ENCODE results near the gene POU6F2.

The POU6F2 gene

DNA sequence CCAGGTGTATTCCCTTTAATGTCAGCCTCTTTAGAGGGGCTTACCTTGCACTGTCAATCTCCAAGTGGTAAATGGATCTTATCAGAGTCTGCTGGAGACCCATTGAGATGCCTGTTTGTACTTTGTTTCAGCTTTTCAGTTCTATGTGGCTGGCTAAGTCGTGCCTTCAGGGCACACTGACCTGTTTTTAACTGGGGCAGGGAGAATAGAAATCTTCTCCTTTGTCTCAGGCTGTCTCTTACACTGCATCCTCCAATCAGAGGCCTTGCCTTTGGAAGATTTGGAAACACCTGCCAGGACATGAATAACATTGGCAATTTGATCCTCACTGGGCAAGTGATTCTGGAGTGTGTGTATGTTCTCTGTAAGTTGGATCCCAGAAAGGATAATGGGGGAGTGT lies 65.0 kb downstream of the POU6F2 start:
- Histone ChIP-seq H2BK120ac (ENCODE audit: low read depth, low read length) (no peak overlapping the region), H2AK5ac (ENCODE audit: low read length) (no peak overlapping the region), H3K79me1 (ENCODE audit: low read length) (no peaks in the 10 kb centered on the region), H4K5ac (ENCODE audit: low read length) (no peak overlapping the region), H3K79me2 (ENCODE audit: control insufficient read depth, insufficient read depth, low read length) (no peaks in the 10 kb centered on the region), H3K23ac (ENCODE audit: low read length) (no peak overlapping the region), H2BK5ac (ENCODE audit: low read length) (no peak overlapping the region), H3K56ac (ENCODE audit: low read length) (no peak overlapping the region), H3K4ac (ENCODE audit: low read depth, low read length) (no peak overlapping the region), H3K18ac (ENCODE audit: low read length) (no peak overlapping the region), H3K27me3 (ENCODE audit: insufficient read depth, low read length, poor library complexity) (no peaks in the 10 kb centered on the region), H4K8ac (ENCODE audit: low read depth, low read length) (no peak overlapping the region), H2BK15ac (replicated peaks; ENCODE audit: low read depth) (no peak overlapping the region), H3K9ac (ENCODE audit: low read length) (no peak overlapping the region), H3K36me3 (ENCODE audit: control insufficient read depth, insufficient read depth, low read length) (no peaks in the 10 kb centered on the region), H3K4me1 (ENCODE audit: control insufficient read depth, low read depth, low read length) (no peaks in the 10 kb centered on the region), H3K4me2 (ENCODE audit: low read length) (no peak overlapping the region), H3K4me3 (ENCODE audit: low read length) (no peak overlapping the region), H3K27ac (ENCODE audit: low read depth, low read length) (no peak overlapping the region)
- WGBS (ENCODE audit: extremely low coverage, insufficient coverage, low lambda C conversion rate) = no CpG with 5 or more reads among the region's 1 CpG
- no peak for DNase-seq

DNA sequence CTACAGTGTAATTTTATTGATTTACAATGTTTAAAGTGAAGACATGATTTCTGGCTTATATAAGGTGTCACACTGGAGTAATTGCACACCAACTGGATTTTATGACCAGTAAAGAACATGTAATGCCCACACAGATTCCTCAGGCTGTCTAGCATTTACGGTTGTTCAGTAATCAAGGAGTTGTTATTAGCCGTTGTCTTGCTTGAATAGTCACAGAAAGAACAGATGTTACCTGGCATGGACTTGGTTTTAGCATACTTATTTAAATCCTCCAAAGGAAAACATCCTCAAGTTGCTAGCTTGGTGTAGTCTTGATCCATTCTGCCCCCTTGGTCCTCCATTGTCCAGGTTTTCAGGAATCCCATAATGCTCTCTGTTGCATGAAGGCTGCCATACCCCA lies 65.8 kb downstream of the POU6F2 start:
- Histone ChIP-seq H2BK120ac (ENCODE audit: low read depth, low read length) (no peak overlapping the region), H3K79me2 (ENCODE audit: control insufficient read depth, insufficient read depth, low read length) (no peaks in the 10 kb centered on the region), H3K27ac (ENCODE audit: low read depth, low read length) (no peak overlapping the region), H3K4me3 (ENCODE audit: low read length) (no peak overlapping the region), H3K36me3 (ENCODE audit: control insufficient read depth, insufficient read depth, low read length) (no peaks in the 10 kb centered on the region), H3K4me1 (ENCODE audit: control insufficient read depth, low read depth, low read length) (no peaks in the 10 kb centered on the region), H3K9ac (ENCODE audit: low read length) (no peak overlapping the region), H3K79me1 (ENCODE audit: low read length) (no peaks in the 10 kb centered on the region), H3K23ac (ENCODE audit: low read length) (no peak overlapping the region), H2AK5ac (ENCODE audit: low read length) (no peak overlapping the region), H3K4ac (ENCODE audit: low read depth, low read length) (no peak overlapping the region), H2BK5ac (ENCODE audit: low read length) (no peak overlapping the region), H4K8ac (ENCODE audit: low read depth, low read length) (no peak overlapping the region), H2BK15ac (replicated peaks; ENCODE audit: low read depth) (no peak overlapping the region), H3K56ac (ENCODE audit: low read length) (no peak overlapping the region), H3K27me3 (ENCODE audit: insufficient read depth, low read length, poor library complexity) (no peaks in the 10 kb centered on the region), H3K4me2 (ENCODE audit: low read length) (no peak overlapping the region), H4K5ac (ENCODE audit: low read length) (no peak overlapping the region), H3K18ac (ENCODE audit: low read length) (no peak overlapping the region)
- no peak for DNase-seq
- no CpG with 5 or more reads among the region's 2 CpGs for WGBS (ENCODE audit: extremely low coverage, insufficient coverage, low lambda C conversion rate)

DNA sequence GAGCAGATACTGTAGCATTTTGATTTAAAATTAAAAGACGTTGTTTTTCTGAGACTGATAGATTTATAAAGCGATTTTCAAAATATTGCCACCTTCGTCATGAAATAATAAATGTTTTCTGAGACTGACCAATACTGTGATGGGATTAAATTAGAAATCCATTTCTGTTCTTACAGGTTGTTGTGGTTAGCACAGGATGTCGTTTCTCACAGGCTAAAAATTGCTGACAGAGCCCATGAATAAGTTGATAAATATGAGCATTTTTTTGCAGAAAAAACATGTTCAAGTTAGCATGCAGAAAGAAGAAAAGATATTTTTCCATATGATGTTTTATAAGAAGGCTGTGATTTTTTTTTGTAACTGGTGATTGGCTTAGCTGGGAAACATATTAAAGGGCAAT lies 66.8 kb downstream of the POU6F2 start:
- Histone ChIP-seq H4K5ac (ENCODE audit: low read length) (no peak overlapping the region), H3K4me3 (ENCODE audit: low read length) (no peak overlapping the region), H3K79me2 (ENCODE audit: control insufficient read depth, insufficient read depth, low read length) (no peaks in the 10 kb centered on the region), H2BK5ac (ENCODE audit: low read length) (no peak overlapping the region), H3K4ac (ENCODE audit: low read depth, low read length) (no peak overlapping the region), H3K56ac (ENCODE audit: low read length) (no peak overlapping the region), H2BK15ac (replicated peaks; ENCODE audit: low read depth) (no peak overlapping the region), H3K27me3 (ENCODE audit: insufficient read depth, low read length, poor library complexity) (no peaks in the 10 kb centered on the region), H3K36me3 (ENCODE audit: control insufficient read depth, insufficient read depth, low read length) (no peaks in the 10 kb centered on the region), H2AK5ac (ENCODE audit: low read length) (no peak overlapping the region), H3K23ac (ENCODE audit: low read length) (no peak overlapping the region), H3K79me1 (ENCODE audit: low read length) (no peaks in the 10 kb centered on the region), H4K8ac (ENCODE audit: low read depth, low read length) (no peak overlapping the region), H3K18ac (ENCODE audit: low read length) (no peak overlapping the region), H2BK120ac (ENCODE audit: low read depth, low read length) (no peak overlapping the region), H3K9ac (ENCODE audit: low read length) (no peak overlapping the region), H3K4me2 (ENCODE audit: low read length) (no peak overlapping the region), H3K27ac (ENCODE audit: low read depth, low read length) (no peak overlapping the region), H3K4me1 (ENCODE audit: control insufficient read depth, low read depth, low read length) (no peaks in the 10 kb centered on the region)
- no peak for DNase-seq
- WGBS (ENCODE audit: extremely low coverage, insufficient coverage, low lambda C conversion rate) = no CpG with 5 or more reads among the region's 4 CpGs

DNA sequence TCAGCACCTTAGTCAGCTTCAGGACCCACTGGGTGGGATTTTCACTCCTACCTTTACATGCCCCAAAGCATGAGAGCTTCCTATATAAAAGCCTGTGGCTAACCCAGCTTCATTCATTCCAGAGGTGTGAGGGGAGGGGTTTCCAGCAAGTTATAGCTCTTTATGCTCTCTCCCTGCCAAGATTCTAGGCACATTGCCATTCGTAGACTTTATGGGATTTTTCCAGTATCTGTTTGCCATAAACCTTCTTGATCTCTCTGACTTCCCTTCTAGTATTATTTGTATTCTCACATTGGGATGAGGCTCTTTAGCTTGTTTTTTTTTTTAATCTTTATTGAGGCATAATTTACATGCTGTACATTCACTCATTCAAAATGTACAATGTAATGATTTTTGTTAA lies 67.5 kb downstream of the POU6F2 start:
- Histone ChIP-seq H3K56ac (ENCODE audit: low read length) (no peak overlapping the region), H3K27me3 (ENCODE audit: insufficient read depth, low read length, poor library complexity) (no peaks in the 10 kb centered on the region), H3K9ac (ENCODE audit: low read length) (no peak overlapping the region), H3K4me1 (ENCODE audit: control insufficient read depth, low read depth, low read length) (no peaks in the 10 kb centered on the region), H3K23ac (ENCODE audit: low read length) (no peak overlapping the region), H2BK15ac (replicated peaks; ENCODE audit: low read depth) (no peak overlapping the region), H3K36me3 (ENCODE audit: control insufficient read depth, insufficient read depth, low read length) (no peaks in the 10 kb centered on the region), H3K4me2 (ENCODE audit: low read length) (no peak overlapping the region), H3K4ac (ENCODE audit: low read depth, low read length) (no peak overlapping the region), H3K27ac (ENCODE audit: low read depth, low read length) (no peak overlapping the region), H3K79me2 (ENCODE audit: control insufficient read depth, insufficient read depth, low read length) (no peaks in the 10 kb centered on the region), H3K79me1 (ENCODE audit: low read length) (no peaks in the 10 kb centered on the region), H4K8ac (ENCODE audit: low read depth, low read length) (no peak overlapping the region), H3K4me3 (ENCODE audit: low read length) (no peak overlapping the region), H2AK5ac (ENCODE audit: low read length) (no peak overlapping the region), H2BK5ac (ENCODE audit: low read length) (no peak overlapping the region), H4K5ac (ENCODE audit: low read length) (no peak overlapping the region), H2BK120ac (ENCODE audit: low read depth, low read length) (no peak overlapping the region), H3K18ac (ENCODE audit: low read length) (no peak overlapping the region)
- whole genome bisulfite sequencing (ENCODE audit: extremely low coverage, insufficient coverage, low lambda C conversion rate) = no CpG with 5 or more reads among the region's 1 CpG
- DNase-seq = no peak

DNA sequence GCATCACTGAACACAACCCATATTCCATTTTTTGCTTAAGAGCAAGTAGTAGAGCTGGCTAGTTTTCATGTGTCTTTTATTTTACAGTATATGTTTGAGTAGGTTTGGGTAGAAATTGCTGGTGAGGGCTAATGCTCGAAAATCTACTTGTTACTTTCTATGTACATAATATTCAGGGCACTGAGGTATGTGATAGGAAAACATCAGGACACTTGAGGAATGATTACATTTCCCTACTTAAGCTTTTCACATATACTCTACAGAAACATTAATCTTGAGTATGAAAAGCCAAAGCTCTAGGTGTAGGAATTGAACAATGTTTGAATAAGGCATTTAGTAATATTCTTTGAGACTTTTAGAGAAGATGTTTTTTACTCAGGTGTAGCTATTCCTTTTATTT lies 73.6 kb downstream of the POU6F2 start:
- no peak overlapping the region for H3K56ac ChIP-seq (ENCODE audit: low read length)
- no peak for DNase-seq
- H2BK5ac ChIP-seq (ENCODE audit: low read length) = no peak overlapping the region
- no peaks in the 10 kb centered on the region for H3K4me1 ChIP-seq (ENCODE audit: control insufficient read depth, low read depth, low read length)
- no peak overlapping the region for H3K18ac ChIP-seq (ENCODE audit: low read length)
- no peak overlapping the region for H3K27ac ChIP-seq (ENCODE audit: low read depth, low read length)
- no peaks in the 10 kb centered on the region for H3K36me3 ChIP-seq (ENCODE audit: control insufficient read depth, insufficient read depth, low read length)
- H3K4me3 ChIP-seq (ENCODE audit: low read length) = no peak overlapping the region
- H4K8ac ChIP-seq (ENCODE audit: low read depth, low read length) = no peak overlapping the region
- no peaks in the 10 kb centered on the region for H3K27me3 ChIP-seq (ENCODE audit: insufficient read depth, low read length, poor library complexity)
- no peak overlapping the region for H3K4ac ChIP-seq (ENCODE audit: low read depth, low read length)
- WGBS (ENCODE audit: extremely low coverage, insufficient coverage, low lambda C conversion rate) = no CpG with 5 or more reads among the region's 1 CpG
- H4K5ac ChIP-seq (ENCODE audit: low read length) = no peak overlapping the region
- no peak overlapping the region for H2BK120ac ChIP-seq (ENCODE audit: low read depth, low read length)
- H2BK15ac ChIP-seq (replicated peaks; ENCODE audit: low read depth) = no peak overlapping the region
- no peak overlapping the region for H2AK5ac ChIP-seq (ENCODE audit: low read length)
- H3K9ac ChIP-seq (ENCODE audit: low read length) = no peak overlapping the region
- no peak overlapping the region for H3K4me2 ChIP-seq (ENCODE audit: low read length)
- no peaks in the 10 kb centered on the region for H3K79me1 ChIP-seq (ENCODE audit: low read length)
- H3K23ac ChIP-seq (ENCODE audit: low read length) = no peak overlapping the region
- no peaks in the 10 kb centered on the region for H3K79me2 ChIP-seq (ENCODE audit: control insufficient read depth, insufficient read depth, low read length)

DNA sequence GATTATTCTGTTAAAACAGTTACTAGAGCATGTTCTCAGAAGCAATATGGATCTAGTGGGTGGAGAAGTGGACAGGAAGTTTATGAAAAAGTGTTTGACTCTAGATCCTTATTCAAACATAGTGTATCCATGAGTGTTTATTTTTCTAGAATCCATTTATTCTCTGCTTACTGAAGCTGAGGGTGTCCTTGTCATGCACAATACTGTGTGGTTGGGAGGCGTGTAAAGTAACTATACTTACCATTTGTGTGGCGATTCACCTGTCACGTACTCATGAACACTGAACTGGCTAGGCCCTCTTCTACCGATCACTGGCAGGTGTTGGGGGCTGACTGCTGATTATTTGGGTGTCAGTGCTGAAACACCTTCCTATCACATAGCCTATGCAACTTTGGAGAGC lies 74.0 kb downstream of the POU6F2 start:
- Histone ChIP-seq H4K8ac (ENCODE audit: low read depth, low read length) (no peak overlapping the region), H2AK5ac (ENCODE audit: low read length) (no peak overlapping the region), H2BK120ac (ENCODE audit: low read depth, low read length) (no peak overlapping the region), H4K5ac (ENCODE audit: low read length) (no peak overlapping the region), H3K27ac (ENCODE audit: low read depth, low read length) (no peak overlapping the region), H3K4me3 (ENCODE audit: low read length) (no peak overlapping the region), H3K23ac (ENCODE audit: low read length) (no peak overlapping the region), H3K4me2 (ENCODE audit: low read length) (no peak overlapping the region), H2BK15ac (replicated peaks; ENCODE audit: low read depth) (no peak overlapping the region), H3K56ac (ENCODE audit: low read length) (no peak overlapping the region), H3K4me1 (ENCODE audit: control insufficient read depth, low read depth, low read length) (no peaks in the 10 kb centered on the region), H3K79me2 (ENCODE audit: control insufficient read depth, insufficient read depth, low read length) (no peaks in the 10 kb centered on the region), H2BK5ac (ENCODE audit: low read length) (no peak overlapping the region), H3K4ac (ENCODE audit: low read depth, low read length) (no peak overlapping the region), H3K36me3 (ENCODE audit: control insufficient read depth, insufficient read depth, low read length) (no peaks in the 10 kb centered on the region), H3K18ac (ENCODE audit: low read length) (no peak overlapping the region), H3K27me3 (ENCODE audit: insufficient read depth, low read length, poor library complexity) (no peaks in the 10 kb centered on the region), H3K79me1 (ENCODE audit: low read length) (no peaks in the 10 kb centered on the region), H3K9ac (ENCODE audit: low read length) (no peak overlapping the region)
- no CpG with 5 or more reads among the region's 4 CpGs for WGBS (ENCODE audit: extremely low coverage, insufficient coverage, low lambda C conversion rate)
- no peak for DNase-seq
